HepG2 (cell line): ENCODE results near the gene PHF14. TPM values are rescaled to one million over a fixed set of nuclear protein-coding genes. Genes with fewer than 3 reads are reported as not detected.

ENCODE experiments used
- ATAC-seq: fragments of 200-7000 bp; cut with Tn5 transposase; 3 replicates; pipeline ENCODE4 v1.9.1; 2020; ENCODE audit warnings: mild to moderate bottlenecking, moderate library complexity
- BruUV-seq: library from RNA; stranded (reverse); fragments of 400-500 nt; replicated peaks from 2 replicates; lab custom pipeline; 2021; lab: Mats Ljungman, UMichigan
- CTCF ChIA-PET: fragments of 300-600 bp; formaldehyde crosslinking; extraction: SDS; loops from one replicate; lab custom pipeline; 2021; ENCODE audit warnings: low total read pairs, inconsistent platforms, low intra/inter-chr PET ratio; lab: Yijun Ruan, JAX
- POLR2A ChIA-PET: fragments of 350-600 bp; sonication (Branson Sonifier 250); formaldehyde crosslinking; loops from one replicate; lab custom pipeline; 2020; ENCODE audit warnings: antibody characterized with exemption, inconsistent platforms; lab: Yijun Ruan, JAX
- DNase-seq: peaks from one replicate; pipeline ENCODE4 v3.0.0-alpha.2; 2015; ENCODE audit warnings: low spot score
- FAIRE-seq: peaks from 3 replicates; lab custom pipeline; 2011; peaks lifted over from hg19 to GRCh38; lab: Jason Lieb, UNC
- H2AFZ ChIP-seq: one replicate; pipeline ENCODE4 v1.6.1; 2011; ENCODE audit warnings: low read length, inconsistent platforms
- H3K27ac ChIP-seq: fragments of 300-600 bp; 3 replicates; pipeline ENCODE4 v1.8.0; 2011; ENCODE audit warnings: mixed run types, mild to moderate bottlenecking, mixed read lengths, low read length, inconsistent platforms; ENCODE audit not compliant: insufficient read depth; ENCODE audit errors: extremely low read length
- H3K27me3 ChIP-seq, 2 experiments: fragments of 200-600 bp in 1 of 2; 2 replicates in 1 of 2; 3 replicates in 1 of 2; pipeline versions ENCODE4 v1.6.0 to v1.8.0; 2011; ENCODE audit warnings: low read length in 2 of 2, mild to moderate bottlenecking in 2 of 2, moderate library complexity in 2 of 2, inconsistent platforms in 1 of 2; ENCODE audit not compliant: insufficient read depth in 2 of 2, control insufficient read depth in 1 of 2
- H3K36me3 ChIP-seq, 2 experiments: fragments of 200-600 bp in 1 of 2; replicated peaks in 1 of 2; 2 replicates in 1 of 2; 3 replicates in 1 of 2; pipeline versions ENCODE4 v1.5.1 to v1.8.0; 2011; ENCODE audit warnings: low read length in 2 of 2, inconsistent platforms in 1 of 2; ENCODE audit not compliant: insufficient read depth in 2 of 2, control insufficient read depth in 1 of 2
- H3K4me1 ChIP-seq: 2 replicates; pipeline ENCODE4 v1.5.1; 2012; ENCODE audit warnings: low read length, inconsistent platforms; ENCODE audit not compliant: insufficient read depth
- H3K4me2 ChIP-seq: 2 replicates; pipeline ENCODE4 v1.6.0; 2011; ENCODE audit warnings: low read depth, low read length, inconsistent platforms
- H3K4me3 ChIP-seq, 3 experiments: fragments of 200-600 bp in 1 of 3; sonication (generic), shearing (Covaris generic) in 1 of 3; replicated peaks in 1 of 3; 2 replicates each; pipeline ENCODE4 v1.5.1; 2011 to 2016; ENCODE audit warnings: low read length in 3 of 3, inconsistent platforms in 2 of 3, low read depth in 2 of 3, mild to moderate bottlenecking in 2 of 3, control low read depth in 1 of 3, mixed read lengths in 1 of 3; ENCODE audit not compliant: insufficient read depth in 1 of 3
- H3K79me2 ChIP-seq: one replicate; pipeline ENCODE4 v1.6.1; 2011; ENCODE audit warnings: low read length, inconsistent platforms; ENCODE audit not compliant: insufficient read depth
- H3K9ac ChIP-seq: 2 replicates; pipeline ENCODE4 v1.6.0; 2011; ENCODE audit warnings: mild to moderate bottlenecking, low read depth, low read length, inconsistent platforms; ENCODE audit not compliant: insufficient read depth
- H3K9me3 ChIP-seq: 2 replicates; pipeline ENCODE4 v1.5.1; 2012; ENCODE audit warnings: mild to moderate bottlenecking, low read length
- H4K20me1 ChIP-seq: 2 replicates; pipeline ENCODE4 v1.6.0; 2011; ENCODE audit warnings: inconsistent platforms, mild to moderate bottlenecking, low read length, moderate library complexity; ENCODE audit not compliant: insufficient read depth
- ARID2 ChIP-seq: sonication (generic); formaldehyde crosslinking; IDR thresholded peaks from 2 replicates; pipeline ENCODE4 v1.8.1; 2022; ENCODE audit warnings: mild to moderate bottlenecking, missing genetic modification reagents, borderline replicate concordance
- FOXP1 ChIP-seq, 2 experiments: fragments of 450-650 bp in 1 of 2; IDR thresholded peaks; 2 replicates each; pipeline ENCODE4 v1.6.1; 2017 to 2018; ENCODE audit warnings: antibody characterized with exemption in 1 of 2
- HDAC1 ChIP-seq: sonication (generic); formaldehyde crosslinking; IDR thresholded peaks from 2 replicates; pipeline ENCODE4 v1.5.1; 2020; ENCODE audit warnings: mild to moderate bottlenecking, missing genetic modification reagents
- NCOA2 ChIP-seq: sonication (generic); formaldehyde crosslinking; IDR thresholded peaks from 2 replicates; pipeline ENCODE4 v1.8.0; 2022; ENCODE audit warnings: inconsistent platforms
- SAFB2 ChIP-seq: sonication (generic); formaldehyde crosslinking; IDR thresholded peaks from 2 replicates; pipeline ENCODE4 v1.5.1; 2020; ENCODE audit warnings: missing genetic modification reagents, low read depth, mild to moderate bottlenecking, borderline replicate concordance
- SRSF4 ChIP-seq: fragments of 200-400 bp; formaldehyde crosslinking; IDR thresholded peaks from one replicate; pipeline ENCODE4 v1.6.1; 2018; ENCODE audit warnings: mild to moderate bottlenecking, low read depth, low read length, moderate library complexity; ENCODE audit not compliant: poor library complexity, severe bottlenecking
- ZBTB7B ChIP-seq: sonication (generic); formaldehyde crosslinking; IDR thresholded peaks from 2 replicates; pipeline ENCODE4 v1.4.0; 2020; ENCODE audit warnings: missing genetic modification reagents
- ZFP36L1 ChIP-seq: sonication (generic); formaldehyde crosslinking; IDR thresholded peaks from 2 replicates; pipeline ENCODE4 v1.8.0; 2022; ENCODE audit warnings: mild to moderate bottlenecking, missing genetic modification reagents, moderate library complexity
- ZFY ChIP-seq: sonication (generic); formaldehyde crosslinking; IDR thresholded peaks from 2 replicates; pipeline ENCODE4 v1.4.0; 2020; ENCODE audit warnings: missing genetic modification reagents
- ZNF260 ChIP-seq: sonication (generic); formaldehyde crosslinking; IDR thresholded peaks from 2 replicates; pipeline ENCODE4 v1.4.0; 2020; ENCODE audit warnings: missing genetic modification reagents, low read depth, mild to moderate bottlenecking, borderline replicate concordance
- ZNF589 ChIP-seq: sonication (generic); formaldehyde crosslinking; conservative IDR thresholded peaks from 2 replicates; pipeline ENCODE4 v1.8.0; 2022; ENCODE audit warnings: mild to moderate bottlenecking, moderate library complexity, missing genetic modification reagents
- ZNF737 ChIP-seq: sonication (generic); formaldehyde crosslinking; IDR thresholded peaks from 2 replicates; pipeline ENCODE4 v1.5.0; 2020; ENCODE audit warnings: missing genetic modification reagents, mild to moderate bottlenecking, borderline replicate concordance
- ZNF761 ChIP-seq: sonication (generic); formaldehyde crosslinking; conservative IDR thresholded peaks from 2 replicates; pipeline ENCODE4 v1.4.0; 2020; ENCODE audit warnings: mild to moderate bottlenecking, missing genetic modification reagents
- WGBS: methylation state at CpG from one replicate; pipeline ENCODE4 v1.1.6; 2017; ENCODE audit warnings: low lambda C conversion rate; 5-methylcytosine and 5-hydroxymethylcytosine counted together
- in situ Hi-C: cut with HindIII; loops from 2 replicates; pipeline ENCODE4 v1.10.0; 2017; ENCODE audit warnings: low pct_unique_long_range_greater_than_20kb; ENCODE audit not compliant: extremely low pct_ligation_motif_present
- intact Hi-C: fragments of 100-400 bp; cut with micrococcal nuclease; formaldehyde crosslinking; loops from one replicate; pipeline ENCODE4 v1.10.0; 2022; ENCODE audit not compliant: unreplicated experiment
- polyA plus RNA-seq, 8 experiments: library from polyadenylated mRNA; depleted of rRNA in 3 of 8; stranded (reverse) in 7 of 8; unstranded in 1 of 8; fragments of >200 nt; fragmentation: Illumina TruSeq in 4 of 8; extraction: Trizol in 4 of 8; gene quantifications; 2 replicates each; pipeline versions ENCODE4 v1.2.1 to v1.2.3, GENCODE V29; 2011 to 2016; ENCODE audit warnings: low read depth in 4 of 8, missing spikeins in 1 of 8, mixed read lengths in 1 of 8; ENCODE audit not compliant: insufficient read depth in 1 of 8
- total RNA-seq, 5 experiments: library from RNA; depleted of rRNA; stranded (reverse); fragments of >200 nt; fragmentation: Illumina TruSeq; extraction: Trizol; gene quantifications; 2 replicates each; pipeline ENCODE4 v1.2.3, GENCODE V29; 2016; ENCODE audit warnings: low read depth in 1 of 5
- TF ChIP-seq, protein P1 (sequence below): sonication (generic); formaldehyde crosslinking; IDR thresholded peaks from 2 replicates; pipeline ENCODE4 v1.4.0; 2020; ENCODE audit warnings: mild to moderate bottlenecking, missing genetic modification reagents
- TF ChIP-seq, protein P2 (sequence below): sonication (generic); formaldehyde crosslinking; IDR thresholded peaks from 2 replicates; pipeline ENCODE4 v1.5.1; 2020; ENCODE audit warnings: mild to moderate bottlenecking, missing genetic modification reagents, borderline replicate concordance
- TF ChIP-seq, protein P3 (sequence below): IDR thresholded peaks from 2 replicates; pipeline ENCODE4 v1.6.1; 2016; ENCODE audit warnings: missing compliant biosample characterization, missing genetic modification reagents, borderline replicate concordance

Gene PHF14
- total and polyA plus RNA-seq, 2 of the 13 experiments (the other 11 are each of a cell fraction or from before 2014, with no cell fraction given): 18.9 to 68.7 TPM

DNA sequence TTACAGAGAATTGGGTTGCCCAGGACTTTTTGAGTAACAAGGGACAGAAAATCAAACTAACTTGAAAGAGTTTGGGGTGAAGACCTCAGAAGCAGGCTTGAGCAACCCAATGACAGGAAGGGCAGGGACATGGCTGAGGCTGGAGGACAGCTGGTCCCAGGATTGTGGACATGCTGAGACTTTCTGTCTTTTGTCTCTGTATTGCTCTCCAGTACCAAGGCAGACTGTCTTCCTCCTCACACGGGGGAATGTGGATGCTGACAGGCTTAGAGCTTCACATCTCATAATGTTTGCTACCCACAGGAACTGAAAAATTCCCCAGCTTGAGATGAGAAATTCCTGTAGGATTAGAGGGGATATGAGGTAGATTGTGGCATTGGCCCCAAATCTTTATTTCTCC is 229.6 kb downstream of the PHF14 start:
- H3K4me2 ChIP-seq: no peak overlapping the region
- no peaks in the 10 kb centered on the region for H4K20me1 ChIP-seq
- H3K27ac ChIP-seq: no peak overlapping the region
- no peak overlapping the region for H3K4me3 ChIP-seq
- H3K9me3 ChIP-seq: no peaks in the 10 kb centered on the region
- no peaks in the 10 kb centered on the region for H3K79me2 ChIP-seq
- ChIA-PET CTCF (no interaction called here), POLR2A (no interaction called here)
- no peak for DNase-seq
- no peak overlapping the region for H2AFZ ChIP-seq
- no peaks in the 10 kb centered on the region for H3K36me3 ChIP-seq
- ATAC-seq: no peak
- BruUV-seq: no TSS peak
- in situ Hi-C loops: no loop called here
- intact Hi-C loops: no loop called here
- WGBS: 0% methylated on average over 1 of the region's 1 CpG
- H3K27me3 ChIP-seq: no peaks in the 10 kb centered on the region; a peak in 1 of 5 replicates
- no peaks in the 10 kb centered on the region for H3K4me1 ChIP-seq
- H3K9ac ChIP-seq: no peak overlapping the region
- TF ChIP-seq, protein P1, sequence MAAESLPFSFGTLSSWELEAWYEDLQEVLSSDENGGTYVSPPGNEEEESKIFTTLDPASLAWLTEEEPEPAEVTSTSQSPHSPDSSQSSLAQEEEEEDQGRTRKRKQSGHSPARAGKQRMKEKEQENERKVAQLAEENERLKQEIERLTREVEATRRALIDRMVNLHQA (CRISPR knock-in tag): no peak
- no peak for TF ChIP-seq ZNF260
- TF ChIP-seq ZFY (CRISPR knock-in tag): no peak
- no peak for TF ChIP-seq ZNF589 (CRISPR knock-in tag)
- TF ChIP-seq ARID2 (CRISPR knock-in tag): no peak
- no peak for TF ChIP-seq HDAC1 (CRISPR knock-in tag)
- no peak for TF ChIP-seq ZNF761
- TF ChIP-seq ZNF737 (CRISPR knock-in tag): no peak
- no peak for TF ChIP-seq SAFB2
- TF ChIP-seq, protein P2, sequence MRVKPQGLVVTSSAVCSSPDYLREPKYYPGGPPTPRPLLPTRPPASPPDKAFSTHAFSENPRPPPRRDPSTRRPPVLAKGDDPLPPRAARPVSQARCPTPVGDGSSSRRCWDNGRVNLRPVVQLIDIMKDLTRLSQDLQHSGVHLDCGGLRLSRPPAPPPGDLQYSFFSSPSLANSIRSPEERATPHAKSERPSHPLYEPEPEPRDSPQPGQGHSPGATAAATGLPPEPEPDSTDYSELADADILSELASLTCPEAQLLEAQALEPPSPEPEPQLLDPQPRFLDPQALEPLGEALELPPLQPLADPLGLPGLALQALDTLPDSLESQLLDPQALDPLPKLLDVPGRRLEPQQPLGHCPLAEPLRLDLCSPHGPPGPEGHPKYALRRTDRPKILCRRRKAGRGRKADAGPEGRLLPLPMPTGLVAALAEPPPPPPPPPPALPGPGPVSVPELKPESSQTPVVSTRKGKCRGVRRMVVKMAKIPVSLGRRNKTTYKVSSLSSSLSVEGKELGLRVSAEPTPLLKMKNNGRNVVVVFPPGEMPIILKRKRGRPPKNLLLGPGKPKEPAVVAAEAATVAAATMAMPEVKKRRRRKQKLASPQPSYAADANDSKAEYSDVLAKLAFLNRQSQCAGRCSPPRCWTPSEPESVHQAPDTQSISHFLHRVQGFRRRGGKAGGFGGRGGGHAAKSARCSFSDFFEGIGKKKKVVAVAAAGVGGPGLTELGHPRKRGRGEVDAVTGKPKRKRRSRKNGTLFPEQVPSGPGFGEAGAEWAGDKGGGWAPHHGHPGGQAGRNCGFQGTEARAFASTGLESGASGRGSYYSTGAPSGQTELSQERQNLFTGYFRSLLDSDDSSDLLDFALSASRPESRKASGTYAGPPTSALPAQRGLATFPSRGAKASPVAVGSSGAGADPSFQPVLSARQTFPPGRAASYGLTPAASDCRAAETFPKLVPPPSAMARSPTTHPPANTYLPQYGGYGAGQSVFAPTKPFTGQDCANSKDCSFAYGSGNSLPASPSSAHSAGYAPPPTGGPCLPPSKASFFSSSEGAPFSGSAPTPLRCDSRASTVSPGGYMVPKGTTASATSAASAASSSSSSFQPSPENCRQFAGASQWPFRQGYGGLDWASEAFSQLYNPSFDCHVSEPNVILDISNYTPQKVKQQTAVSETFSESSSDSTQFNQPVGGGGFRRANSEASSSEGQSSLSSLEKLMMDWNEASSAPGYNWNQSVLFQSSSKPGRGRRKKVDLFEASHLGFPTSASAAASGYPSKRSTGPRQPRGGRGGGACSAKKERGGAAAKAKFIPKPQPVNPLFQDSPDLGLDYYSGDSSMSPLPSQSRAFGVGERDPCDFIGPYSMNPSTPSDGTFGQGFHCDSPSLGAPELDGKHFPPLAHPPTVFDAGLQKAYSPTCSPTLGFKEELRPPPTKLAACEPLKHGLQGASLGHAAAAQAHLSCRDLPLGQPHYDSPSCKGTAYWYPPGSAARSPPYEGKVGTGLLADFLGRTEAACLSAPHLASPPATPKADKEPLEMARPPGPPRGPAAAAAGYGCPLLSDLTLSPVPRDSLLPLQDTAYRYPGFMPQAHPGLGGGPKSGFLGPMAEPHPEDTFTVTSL (CRISPR knock-in tag): no peak
- no peak for TF ChIP-seq NCOA2
- TF ChIP-seq SRSF4: no peak
- TF ChIP-seq ZBTB7B (CRISPR knock-in tag): no peak
- TF ChIP-seq, protein P3, sequence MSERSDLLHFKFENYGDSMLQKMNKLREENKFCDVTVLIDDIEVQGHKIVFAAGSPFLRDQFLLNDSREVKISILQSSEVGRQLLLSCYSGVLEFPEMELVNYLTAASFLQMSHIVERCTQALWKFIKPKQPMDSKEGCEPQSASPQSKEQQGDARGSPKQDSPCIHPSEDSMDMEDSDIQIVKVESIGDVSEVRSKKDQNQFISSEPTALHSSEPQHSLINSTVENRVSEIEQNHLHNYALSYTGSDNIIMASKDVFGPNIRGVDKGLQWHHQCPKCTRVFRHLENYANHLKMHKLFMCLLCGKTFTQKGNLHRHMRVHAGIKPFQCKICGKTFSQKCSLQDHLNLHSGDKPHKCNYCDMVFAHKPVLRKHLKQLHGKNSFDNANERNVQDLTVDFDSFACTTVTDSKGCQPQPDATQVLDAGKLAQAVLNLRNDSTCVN (CRISPR knock-in tag): no peak
- no peak for TF ChIP-seq FOXP1 (IDR thresholded peaks at IDR 0.05)
- no peak for TF ChIP-seq FOXP1 (CRISPR knock-in tag; IDR thresholded peaks at IDR 0.05)
- TF ChIP-seq ZFP36L1 (CRISPR knock-in tag): no peak
- no peak for FAIRE-seq
